Measurements from ENCODE around the gene TBXA2R. TPM values are rescaled to one million over a fixed set of nuclear protein-coding genes. Genes with fewer than 3 reads are reported as not detected.
A peak's percentile ranks its signal among the peaks of the same experiment; 100 is the strongest.
"Not testable (repeated sequence)": the region's sequence is repeated elsewhere in the genome, so short reads cannot be mapped to it uniquely, and the experiment has no call there.

TBXA2R gene
- total and polyA plus RNA-seq, 2 donors = 1.4 to 3.8 TPM

DNA sequence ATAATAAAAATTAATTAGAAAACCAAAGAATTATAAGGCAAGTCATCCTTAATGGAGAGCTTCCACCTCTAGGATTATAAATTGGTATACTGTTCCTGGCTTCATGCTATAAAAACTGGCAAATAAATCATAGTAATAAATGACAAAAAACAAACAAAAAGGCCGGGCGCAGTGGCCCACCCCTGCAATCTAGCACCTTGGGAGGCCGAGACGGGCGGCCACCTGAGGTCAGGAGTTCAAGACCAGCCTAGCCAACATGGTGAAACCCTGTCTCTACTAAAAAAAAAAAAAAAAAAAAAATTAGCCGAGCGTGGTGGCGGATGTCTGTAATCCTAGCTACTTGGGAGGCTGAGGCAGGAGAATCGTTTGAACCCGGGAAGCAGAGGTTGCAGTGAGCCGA lies 36.6 kb downstream of the TBXA2R start:
- not testable (repeated sequence) for DNase-seq (ENCODE audit: extremely low spot score); H3K36me3 ChIP-seq (ENCODE audit: insufficient read depth); H3K4me3 ChIP-seq (ENCODE audit: low read depth, low read length); H3K27ac ChIP-seq (ENCODE audit: low read depth); H3K4me1 ChIP-seq (ENCODE audit: insufficient read depth)
- 76% methylated on average over 11 of the region's 11 CpGs for WGBS

DNA sequence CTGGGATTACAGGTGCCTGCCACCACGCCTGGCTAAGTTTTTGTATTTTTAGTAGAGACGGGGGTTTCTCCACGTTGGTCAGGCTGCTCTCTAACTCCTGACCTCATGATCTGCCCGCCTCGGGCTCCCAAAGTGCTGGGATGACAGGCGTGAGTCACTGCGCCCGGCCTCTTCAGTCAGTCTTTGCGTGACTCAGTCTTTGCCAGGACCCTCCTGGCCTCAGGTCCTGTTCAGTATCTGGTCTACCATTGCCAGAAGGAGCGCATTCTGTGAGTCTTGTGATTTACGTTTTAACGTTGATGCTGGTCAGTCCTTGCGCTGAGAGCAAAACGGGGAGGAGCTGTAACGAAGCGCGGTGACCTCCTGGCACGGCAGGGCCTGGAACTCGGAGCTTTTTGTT lies 41.5 kb downstream of the TBXA2R start:
- no peak for DNase-seq (ENCODE audit: extremely low spot score)
- Histone ChIP-seq H3K36me3 (ENCODE audit: insufficient read depth) (no peaks in the 10 kb centered on the region), H3K4me3 (ENCODE audit: low read depth, low read length) (no peak overlapping the region), H3K4me1 (ENCODE audit: insufficient read depth) (no peaks in the 10 kb centered on the region), H3K27ac (ENCODE audit: low read depth) (no peak overlapping the region)
- 87% methylated on average over 19 of the region's 19 CpGs for WGBS

DNA sequence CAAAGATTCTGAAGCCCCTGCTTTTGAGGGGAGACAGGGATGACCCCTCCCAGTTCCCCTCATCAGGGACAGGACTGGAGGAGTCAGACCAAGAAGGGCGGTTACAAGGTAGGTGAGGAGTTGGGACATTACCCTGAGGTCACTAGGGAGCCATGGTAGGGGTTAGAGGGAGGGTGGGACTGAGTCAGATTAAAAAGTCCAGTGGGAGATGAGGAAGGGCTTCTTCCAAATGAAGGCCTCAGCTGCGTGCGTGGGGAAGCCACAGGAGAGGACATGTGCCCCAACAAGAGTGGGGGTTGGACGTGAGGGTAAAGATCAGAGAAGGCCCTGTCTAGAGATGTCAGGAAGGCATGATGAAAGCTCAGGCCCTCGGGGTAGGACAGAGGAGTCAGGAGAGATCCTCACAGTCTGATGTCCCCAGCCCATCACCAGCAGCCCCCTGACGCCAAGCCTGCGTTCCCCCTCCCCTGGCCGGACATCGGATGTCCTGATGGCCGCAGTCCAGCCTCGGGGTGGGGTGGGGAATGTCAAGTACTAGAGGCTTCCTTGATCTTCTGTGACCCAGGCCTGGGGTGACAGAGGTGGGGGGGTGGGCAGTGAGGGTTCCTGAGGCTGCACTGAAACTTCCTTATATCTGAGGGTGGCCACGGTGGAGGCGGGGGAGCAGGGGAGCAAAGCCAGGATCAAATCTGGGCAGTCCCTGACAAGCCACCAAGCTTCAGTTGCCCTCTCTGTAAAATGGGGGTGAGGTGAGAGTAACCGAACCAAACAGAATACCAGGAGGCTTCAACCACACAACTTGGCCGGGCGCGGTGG lies 42.8 kb downstream of the TBXA2R start:
- H3K36me3 ChIP-seq (ENCODE audit: insufficient read depth) = no peaks in the 10 kb centered on the region
- no peaks in the 10 kb centered on the region for H3K4me1 ChIP-seq (ENCODE audit: insufficient read depth)
- no peak overlapping the region for H3K27ac ChIP-seq (ENCODE audit: low read depth)
- H3K4me3 ChIP-seq (ENCODE audit: low read depth, low read length) = no peak overlapping the region
- DNase-seq (ENCODE audit: extremely low spot score) = no peak
- 80% methylated on average over 17 of the region's 17 CpGs for WGBS

DNA sequence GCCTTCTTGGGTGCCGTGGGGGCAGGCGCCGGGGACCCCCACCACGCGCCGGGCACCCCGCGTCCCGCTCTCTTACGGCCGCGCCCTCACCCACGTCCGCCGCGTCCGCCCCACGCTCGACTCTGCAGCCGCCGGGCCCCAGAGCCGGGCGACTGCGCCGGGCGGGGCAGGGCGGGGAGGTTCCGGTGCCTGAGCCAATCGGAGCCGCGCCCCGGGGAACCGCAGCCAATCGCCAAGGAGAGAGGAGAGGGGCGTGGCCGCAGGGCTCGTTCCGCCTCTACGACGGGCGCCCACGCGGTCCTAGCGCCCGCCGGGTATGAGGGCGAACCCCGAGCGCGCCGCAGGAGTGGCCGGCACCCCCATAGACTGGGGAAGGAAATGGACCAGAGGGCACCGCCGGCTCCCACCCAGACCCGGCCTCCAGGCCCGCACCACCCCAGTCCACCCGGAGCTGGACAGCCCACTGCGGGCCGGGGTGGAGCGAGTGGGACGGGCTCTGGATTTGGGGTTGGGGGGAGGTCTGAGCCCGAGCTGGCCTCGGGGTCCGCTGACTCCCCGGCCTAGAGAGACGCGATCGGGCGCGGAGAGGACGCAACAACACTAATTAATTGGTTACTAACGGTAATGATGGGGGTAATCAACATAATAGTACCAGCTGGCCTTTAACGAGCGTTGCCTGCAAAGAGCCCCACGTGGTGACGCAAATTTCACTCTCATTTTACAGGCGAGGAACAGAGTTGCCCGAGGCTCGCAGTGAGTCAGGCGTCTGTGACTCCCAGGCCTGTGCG lies 49.0 kb downstream of the TBXA2R start, which contains the start of gene MFSD12:
Gene MFSD12 (minus strand): TSS at position 126 of the 788 bp plus-strand sequence. CDS start 183 bp downstream, outside the sequence.
- Histone ChIP-seq H3K4me3 (ENCODE audit: low read depth, low read length) (peak within 1 kb of the TSS; percentile 95), H3K36me3 (ENCODE audit: insufficient read depth) (no peaks in the 10 kb centered on the region), H3K27ac (ENCODE audit: low read depth) (peak within 1 kb of the TSS; percentile 44), H3K4me1 (ENCODE audit: insufficient read depth) (no peaks in the 10 kb centered on the region)
- WGBS = under 1% methylated on average over 81 of the region's 81 CpGs
- peak; percentile 80 for DNase-seq (ENCODE audit: extremely low spot score)

DNA sequence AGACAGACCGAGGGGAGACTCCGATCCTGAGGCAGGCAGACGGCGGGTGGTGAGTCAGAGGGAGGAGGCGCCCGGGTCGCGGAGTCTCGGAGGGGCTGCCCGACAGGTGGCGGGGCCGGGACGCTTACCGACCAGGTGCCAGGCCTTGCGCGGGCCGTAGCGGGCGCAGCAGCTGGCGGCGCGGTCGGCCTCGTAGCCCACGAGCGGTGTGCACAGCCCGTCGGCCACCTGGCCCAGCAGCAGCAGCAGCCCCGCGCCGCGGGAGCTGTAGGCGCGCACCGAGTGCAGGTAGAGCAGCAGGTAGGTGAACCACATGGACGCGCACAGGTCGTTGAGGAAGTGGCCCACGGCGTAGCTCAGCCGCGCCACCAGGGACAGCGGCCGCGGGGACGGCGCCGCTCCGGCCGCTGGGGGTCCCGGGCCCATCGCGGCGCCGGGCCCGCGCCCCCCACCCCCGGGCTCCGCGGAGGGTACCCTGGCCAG lies 49.7 kb downstream of the TBXA2R start:
- WGBS = under 1% methylated on average over 60 of the region's 60 CpGs
- no peaks in the 10 kb centered on the region for H3K36me3 ChIP-seq (ENCODE audit: insufficient read depth)
- no peak for DNase-seq (ENCODE audit: extremely low spot score)
- H3K27ac ChIP-seq (ENCODE audit: low read depth) = peak overlapping the region; percentile 44
- H3K4me3 ChIP-seq (ENCODE audit: low read depth, low read length) = peak overlapping the region; percentile 95
- no peaks in the 10 kb centered on the region for H3K4me1 ChIP-seq (ENCODE audit: insufficient read depth)

DNA sequence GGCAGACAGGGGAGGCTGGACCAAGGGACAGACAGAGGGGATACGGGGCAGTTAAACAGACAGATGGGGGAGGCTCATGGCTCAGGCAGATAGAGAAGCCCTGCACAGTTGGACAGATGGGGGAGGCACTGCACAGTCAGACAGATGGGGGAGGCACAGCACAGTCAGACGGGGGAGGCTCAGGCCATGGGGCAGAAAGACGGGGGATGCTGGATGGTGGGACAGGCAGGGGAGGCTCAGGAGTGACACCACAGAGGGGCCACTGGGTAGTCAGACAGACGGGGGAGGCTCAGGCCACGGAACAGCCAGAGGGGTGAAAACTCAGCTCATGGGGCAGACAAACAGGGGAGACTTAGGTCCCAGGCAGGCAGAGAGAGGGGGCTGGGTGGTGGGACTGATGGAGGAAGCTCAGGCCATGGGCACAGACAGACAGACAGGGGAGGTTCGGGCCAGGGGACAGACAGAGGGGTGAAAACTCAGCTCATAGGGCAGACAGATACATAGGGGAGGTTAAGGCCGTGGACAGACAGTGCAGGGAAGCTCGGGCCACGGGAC lies 50.2 kb downstream of the TBXA2R start:
- no peaks in the 10 kb centered on the region for H3K4me1 ChIP-seq (ENCODE audit: insufficient read depth)

DNA sequence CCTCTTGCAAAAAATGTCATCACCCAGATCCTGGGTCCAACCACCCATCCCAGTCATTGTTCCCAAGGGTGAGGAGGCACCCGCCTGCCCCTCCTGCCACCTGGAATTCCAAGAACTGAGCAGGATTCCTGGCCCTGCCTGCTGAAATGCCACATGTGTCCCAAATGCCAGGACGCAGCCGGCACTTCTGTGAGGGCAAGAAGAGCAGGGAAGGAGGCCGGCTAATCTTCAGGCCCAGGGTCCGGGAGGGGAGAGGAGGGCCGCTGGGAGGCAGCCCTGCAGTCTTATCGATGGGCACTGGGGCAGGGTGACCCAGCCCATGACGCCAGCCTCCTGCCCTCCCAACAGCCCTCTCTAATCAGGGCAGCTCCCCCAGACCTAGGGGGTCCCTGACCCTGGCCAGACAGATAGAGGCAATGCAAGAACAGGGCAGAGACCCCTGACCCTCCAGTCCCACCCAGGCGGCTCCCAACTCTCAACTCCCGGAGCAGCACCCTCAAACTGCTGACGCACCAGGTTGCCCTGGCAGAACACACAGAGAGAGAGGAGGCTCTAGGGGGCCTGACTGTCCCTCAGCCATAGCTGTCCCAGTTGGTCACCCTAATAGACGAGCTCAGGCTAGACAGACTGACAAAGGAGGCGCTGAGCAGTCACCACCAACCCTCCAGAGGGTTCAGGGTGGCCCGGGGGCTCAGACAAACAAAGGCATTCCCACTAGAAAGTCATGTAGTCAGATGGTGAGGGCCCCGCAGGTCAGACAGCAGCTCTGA lies 50.8 kb downstream of the TBXA2R start:
- no peak overlapping the region for H3K27ac ChIP-seq (ENCODE audit: low read depth)
- H3K36me3 ChIP-seq (ENCODE audit: insufficient read depth) = no peaks in the 10 kb centered on the region
- no peak for DNase-seq (ENCODE audit: extremely low spot score)
- peak overlapping the region; percentile 95 for H3K4me3 ChIP-seq (ENCODE audit: low read depth, low read length)
- H3K4me1 ChIP-seq (ENCODE audit: insufficient read depth) = no peaks in the 10 kb centered on the region
- WGBS = 83% methylated on average over 15 of the region's 15 CpGs

More for the DNA sequence above, 50.2 kb downstream of the TBXA2R start:
- DNase-seq (ENCODE audit: extremely low spot score) = no peak
- Histone ChIP-seq H3K27ac (ENCODE audit: low read depth) (no peak overlapping the region), H3K36me3 (ENCODE audit: insufficient read depth) (no peaks in the 10 kb centered on the region), H3K4me3 (ENCODE audit: low read depth, low read length) (peak overlapping the region; percentile 95)
- WGBS = 34% methylated on average over 9 of the region's 9 CpGs

DNA sequence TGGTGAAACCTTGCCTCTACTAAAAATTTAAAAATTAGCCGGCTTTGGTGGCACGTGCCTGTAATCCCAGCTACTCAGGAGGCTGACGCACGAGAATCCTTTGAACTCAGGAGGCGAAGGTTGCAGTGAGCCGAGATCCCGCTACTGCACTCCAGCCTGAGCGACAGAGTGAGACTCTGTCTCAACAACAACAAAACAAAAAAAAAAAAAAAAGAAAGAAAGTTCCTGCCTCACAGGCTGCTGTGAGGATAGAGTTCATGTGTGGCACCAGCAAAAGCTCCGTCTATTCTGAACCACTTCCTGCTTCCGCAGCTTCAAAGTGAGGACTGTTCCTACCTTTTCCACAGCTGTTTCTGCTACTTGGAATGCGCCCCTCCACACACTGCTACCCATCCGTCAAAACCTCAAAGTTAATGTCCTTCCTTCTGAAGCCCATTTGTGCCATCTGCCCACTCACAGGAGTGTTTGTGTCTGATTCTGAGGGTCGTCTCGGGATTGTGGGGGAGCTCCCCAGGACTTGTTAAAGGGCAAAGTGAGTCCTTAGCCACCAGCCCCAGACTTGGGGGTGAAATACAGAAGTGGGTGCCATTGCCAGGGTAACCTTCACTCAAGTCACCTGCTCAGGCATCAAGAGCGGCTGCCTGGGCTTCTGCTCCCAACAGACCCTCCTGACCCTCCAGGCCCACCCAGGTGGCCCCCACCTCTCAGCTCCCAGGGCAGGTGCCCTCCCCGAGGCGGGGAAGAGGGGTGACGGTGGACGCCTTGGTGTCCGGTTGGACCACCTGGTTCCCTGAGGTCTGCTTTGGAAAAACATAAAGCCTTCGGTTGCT lies 52.2 kb downstream of the TBXA2R start:
- H3K4me1 ChIP-seq (ENCODE audit: insufficient read depth) = no peaks in the 10 kb centered on the region

DNA sequence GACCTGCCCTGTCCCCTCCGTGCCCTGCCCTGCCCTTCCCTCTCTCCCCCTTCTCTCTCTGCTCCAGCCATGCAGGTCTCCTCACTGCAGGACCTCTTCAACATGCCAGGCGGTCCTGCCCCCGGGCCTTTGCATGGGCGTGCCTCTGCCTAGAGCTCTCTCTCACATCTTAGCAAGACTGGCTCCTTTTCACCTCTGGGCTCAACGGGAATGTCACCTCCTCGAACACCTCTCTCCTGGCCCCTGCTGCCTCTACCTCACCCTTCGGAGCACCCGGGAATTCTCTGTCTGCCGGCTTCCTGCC lies 54.9 kb downstream of the TBXA2R start:
- Histone ChIP-seq H3K27ac (ENCODE audit: low read depth) (no peak overlapping the region), H3K36me3 (ENCODE audit: insufficient read depth) (no peaks in the 10 kb centered on the region), H3K4me3 (ENCODE audit: low read depth, low read length) (no peak overlapping the region), H3K4me1 (ENCODE audit: insufficient read depth) (no peaks in the 10 kb centered on the region)
- 82% methylated on average over 9 of the region's 9 CpGs for WGBS
- no peak for DNase-seq (ENCODE audit: extremely low spot score)

More for the DNA sequence above, 52.2 kb downstream of the TBXA2R start:
- 79% methylated on average over 21 of the region's 21 CpGs for WGBS
- Histone ChIP-seq H3K36me3 (ENCODE audit: insufficient read depth) (no peaks in the 10 kb centered on the region), H3K4me3 (ENCODE audit: low read depth, low read length) (no peak overlapping the region), H3K27ac (ENCODE audit: low read depth) (no peak overlapping the region)
- no peak for DNase-seq (ENCODE audit: extremely low spot score)

DNA sequence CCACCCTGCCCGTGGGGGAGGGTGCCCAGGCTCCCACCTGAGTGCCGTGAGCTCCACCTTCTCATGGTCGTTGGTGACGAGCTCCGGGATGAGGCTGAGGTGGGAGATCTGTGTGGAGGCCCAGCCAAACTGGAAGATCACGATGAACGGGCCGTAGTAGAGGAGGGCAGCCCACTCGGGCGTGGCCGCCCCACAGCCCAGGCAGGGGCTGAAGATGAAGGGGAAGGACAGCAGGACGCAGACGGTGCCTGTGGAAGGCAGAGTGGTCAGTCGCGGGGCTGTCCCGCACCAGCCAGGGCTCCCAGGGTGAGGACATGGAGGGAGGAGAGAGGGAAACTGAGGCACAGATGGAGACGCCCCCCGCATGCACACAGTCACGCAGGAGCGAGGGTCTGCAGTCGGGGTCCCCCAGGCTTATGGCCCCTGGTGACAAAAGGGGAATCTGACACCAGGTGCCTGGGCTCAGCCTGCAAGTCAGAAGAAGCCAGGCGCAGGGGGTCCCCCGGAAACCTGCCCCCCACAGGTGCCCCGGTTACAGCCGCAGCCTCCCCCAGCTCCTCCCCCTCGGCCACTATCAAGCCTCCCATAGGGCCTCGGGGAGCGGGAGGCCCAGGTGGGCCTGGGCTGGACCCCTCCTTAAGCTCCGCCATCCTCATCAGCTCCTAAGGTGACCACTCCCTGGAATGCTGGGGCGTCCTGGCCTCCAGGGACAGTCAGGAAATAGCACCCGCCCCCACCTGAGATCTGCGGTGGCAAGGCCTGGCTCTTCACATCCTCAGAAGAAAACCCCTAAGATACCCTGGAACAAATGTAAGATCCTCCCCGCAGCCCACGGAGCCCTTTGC lies 55.5 kb downstream of the TBXA2R start:
- Histone ChIP-seq H3K36me3 (ENCODE audit: insufficient read depth) (no peaks in the 10 kb centered on the region), H3K4me1 (ENCODE audit: insufficient read depth) (no peaks in the 10 kb centered on the region), H3K4me3 (ENCODE audit: low read depth, low read length) (no peak overlapping the region), H3K27ac (ENCODE audit: low read depth) (no peak overlapping the region)
- WGBS = 91% methylated on average over 34 of the region's 34 CpGs
- no peak for DNase-seq (ENCODE audit: extremely low spot score)

DNA sequence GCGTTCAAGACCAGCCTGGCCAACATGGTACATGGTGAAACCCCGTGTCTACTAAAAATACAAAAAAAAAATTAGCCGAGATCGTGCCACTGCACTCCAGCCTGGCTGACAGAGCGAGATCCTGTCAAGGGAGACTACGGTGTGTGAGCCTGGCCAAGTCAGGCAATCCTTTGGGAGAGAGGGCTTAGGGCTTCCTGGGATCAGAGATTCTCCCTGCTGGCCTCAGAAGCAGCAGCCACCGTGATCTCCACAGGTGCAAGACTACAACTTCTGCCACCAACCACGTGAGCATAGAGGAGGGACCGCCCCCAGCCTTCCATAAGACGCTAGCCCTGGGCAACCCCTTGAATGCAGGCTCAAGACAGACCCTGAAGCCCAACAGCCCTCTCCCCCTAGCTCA lies 56.9 kb downstream of the TBXA2R start:
- no peak for DNase-seq (ENCODE audit: extremely low spot score)
- no peak overlapping the region for H3K27ac ChIP-seq (ENCODE audit: low read depth)
- H3K4me1 ChIP-seq (ENCODE audit: insufficient read depth) = no peaks in the 10 kb centered on the region
- WGBS = 88% methylated on average over 10 of the region's 10 CpGs
- H3K36me3 ChIP-seq (ENCODE audit: insufficient read depth) = no peaks in the 10 kb centered on the region
- no peak overlapping the region for H3K4me3 ChIP-seq (ENCODE audit: low read depth, low read length)

DNA sequence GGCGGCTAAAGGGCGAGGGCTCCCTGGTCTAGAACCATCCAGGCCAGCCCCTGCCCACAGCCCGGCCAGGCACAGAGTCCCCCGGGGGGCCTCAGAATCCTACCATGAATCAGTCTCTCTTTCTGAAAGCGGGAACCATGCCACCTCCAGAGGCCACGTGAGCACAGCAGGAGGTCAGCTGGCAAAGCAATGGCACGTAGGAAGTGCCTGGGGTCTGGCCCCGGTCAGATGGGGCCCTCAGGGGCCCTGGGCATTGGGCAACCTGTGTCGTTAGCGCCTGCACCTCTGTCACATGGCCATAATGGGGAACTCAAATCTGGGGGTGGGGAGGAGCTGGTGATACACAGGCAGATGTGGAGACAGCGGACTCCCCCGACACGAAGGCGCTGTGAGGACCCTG lies 58.1 kb downstream of the TBXA2R start:
- no peaks in the 10 kb centered on the region for H3K4me1 ChIP-seq (ENCODE audit: insufficient read depth)
- H3K36me3 ChIP-seq (ENCODE audit: insufficient read depth) = no peaks in the 10 kb centered on the region
- no peak for DNase-seq (ENCODE audit: extremely low spot score)
- H3K27ac ChIP-seq (ENCODE audit: low read depth) = no peak overlapping the region
- H3K4me3 ChIP-seq (ENCODE audit: low read depth, low read length) = no peak overlapping the region
- WGBS = 81% methylated on average over 14 of the region's 14 CpGs

All from urinary bladder (tissue), 4 donors.